AG09319 (cell line): ENCODE measurements around the gene DMBX1.

Experiments
- DNase-seq: peaks from one replicate; pipeline ENCODE4 v3.0.0-alpha.2; 2010; ENCODE audit warnings: low read depth; ENCODE audit errors: extremely low read depth
- CTCF ChIP-seq: IDR thresholded peaks from 2 replicates; pipeline ENCODE4 v1.5.1; 2011; ENCODE audit warnings: low read depth, mild to moderate bottlenecking, inconsistent platforms, low read length, moderate library complexity

The DMBX1 gene

DNA sequence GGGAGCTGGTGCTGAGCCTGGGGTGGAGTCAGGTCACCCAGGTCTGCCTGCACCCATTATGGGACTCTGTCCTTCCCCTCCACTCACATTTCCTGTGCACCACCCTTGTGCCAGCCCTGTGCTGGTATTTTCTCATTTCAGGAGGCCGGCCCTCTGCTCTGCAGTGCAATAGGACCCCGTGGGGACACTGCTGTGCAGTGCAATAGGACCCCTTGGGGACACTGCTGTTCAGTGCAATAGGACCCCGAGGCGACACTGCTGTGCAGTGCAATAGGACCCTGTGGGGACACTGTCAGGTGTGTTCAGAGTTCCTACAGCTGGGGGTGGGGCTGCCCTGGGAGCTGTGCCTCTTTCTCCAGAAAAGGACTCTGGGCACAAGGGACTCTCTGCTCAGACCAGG lies 36.2 kb upstream of the DMBX1 start:
- no peak for TF ChIP-seq CTCF
- DNase-seq = no peak

DNA sequence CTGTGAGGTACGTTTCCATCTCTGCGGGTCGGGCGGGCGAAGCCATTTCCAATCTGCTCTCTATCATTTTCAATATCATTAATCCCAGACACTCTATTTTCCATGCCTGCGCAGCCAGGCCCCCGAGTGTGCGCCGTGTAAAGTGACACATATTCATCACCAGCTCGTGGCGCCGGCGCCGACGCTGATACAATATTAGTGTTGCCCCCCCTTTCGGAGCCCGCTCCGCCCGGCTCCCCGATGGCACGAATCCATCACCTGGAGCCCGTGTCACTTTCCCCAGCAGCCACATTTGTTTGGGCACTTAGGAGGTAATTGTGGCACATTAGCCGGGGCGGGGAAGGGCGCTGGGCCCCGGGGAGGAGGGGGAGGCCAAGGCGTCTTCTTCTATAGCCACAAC lies 33.7 kb upstream of the DMBX1 start:
- DNase-seq = no peak
- no peak for TF ChIP-seq CTCF

DNA sequence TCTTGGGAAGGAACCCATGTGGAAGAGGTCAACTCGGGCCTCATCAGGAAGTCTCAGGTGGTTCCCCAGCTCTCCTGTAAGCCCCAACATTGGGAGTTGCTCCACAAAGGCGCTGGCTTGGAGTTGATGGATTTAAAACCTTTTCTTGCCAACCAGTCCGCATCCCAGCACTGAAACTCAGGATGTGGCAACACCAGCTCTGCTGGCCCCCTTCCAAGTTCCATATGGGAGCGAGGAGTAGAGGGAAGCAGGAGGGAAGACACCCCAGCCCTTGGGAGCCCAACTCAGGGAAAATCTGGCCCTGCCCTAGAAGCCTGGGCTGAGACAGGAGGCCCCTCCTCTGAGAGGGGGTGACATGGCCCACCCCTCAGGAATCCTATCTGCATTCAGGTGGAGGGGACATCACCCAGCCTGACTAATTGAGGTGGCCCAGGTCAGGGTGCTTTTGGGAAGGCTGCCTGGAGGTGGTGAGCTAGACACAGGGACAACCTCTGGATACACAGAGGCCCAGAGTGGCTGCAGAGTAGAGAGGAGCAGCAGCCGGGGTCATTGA lies 33.1 kb upstream of the DMBX1 start:
- no peak for TF ChIP-seq CTCF
- no peak for DNase-seq

DNA sequence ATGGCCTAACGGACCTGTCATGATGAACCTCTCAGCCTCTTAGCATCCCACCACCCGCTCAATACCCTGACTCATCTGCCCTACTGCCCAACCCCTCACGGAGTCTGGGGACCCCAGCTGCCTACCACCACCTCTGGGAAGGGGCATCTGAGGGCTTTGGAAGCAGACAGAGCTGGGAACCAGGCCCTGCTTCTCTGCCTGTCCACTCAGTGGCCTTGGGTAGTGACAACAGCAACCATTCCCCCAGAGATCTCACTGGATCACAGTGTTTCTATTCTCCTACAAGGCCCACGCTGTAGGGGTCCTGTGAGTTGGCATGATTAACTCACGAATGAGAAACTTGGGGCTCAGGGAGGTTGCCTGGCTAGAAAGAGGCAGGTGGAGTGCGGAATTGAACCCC lies 32.5 kb upstream of the DMBX1 start:
- DNase-seq = no peak
- no peak for TF ChIP-seq CTCF

DNA sequence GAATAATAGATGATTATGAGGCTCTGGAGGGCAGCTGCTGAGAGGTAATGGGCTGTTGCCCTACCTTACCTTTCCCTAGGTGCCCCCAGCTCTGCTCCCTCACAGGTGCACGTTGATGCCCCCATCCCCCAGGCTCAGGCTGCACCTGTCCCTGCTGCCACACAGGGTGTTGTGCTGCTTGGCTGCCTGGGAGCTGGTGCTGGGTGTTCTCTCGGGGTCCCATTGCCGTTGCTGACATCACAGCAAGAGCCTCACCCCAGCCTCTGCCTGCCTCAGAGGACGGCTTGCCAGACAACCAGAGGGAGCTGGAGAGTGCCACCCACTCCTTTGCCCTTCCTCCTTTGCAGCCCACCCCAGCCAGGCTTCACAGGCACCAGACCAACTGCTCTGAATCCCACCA lies 31.4 kb upstream of the DMBX1 start:
- TF ChIP-seq CTCF = no peak
- DNase-seq = no peak

DNA sequence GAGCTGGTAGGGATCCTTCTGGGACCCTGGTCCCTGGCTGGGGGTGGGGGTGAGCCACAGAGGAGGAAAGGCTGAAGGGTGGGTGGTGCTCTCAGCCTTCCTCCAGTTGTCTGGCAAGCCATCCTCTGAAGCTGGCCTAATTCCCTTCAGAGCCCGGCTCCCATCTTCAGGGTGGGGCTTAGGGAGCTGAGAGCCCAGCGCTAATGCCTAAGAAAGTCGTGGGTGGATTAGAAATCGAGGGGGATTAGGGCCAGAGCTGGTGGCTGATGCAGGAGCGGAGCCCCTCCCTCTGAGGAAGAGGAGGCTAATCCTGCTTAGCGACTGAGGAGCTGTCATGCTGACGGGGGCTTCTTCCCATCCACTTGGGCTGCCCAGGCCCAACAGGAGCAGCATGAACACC lies 30.8 kb upstream of the DMBX1 start:
- no peak for TF ChIP-seq CTCF
- no peak for DNase-seq

GRCh38 chr1:46459315-46459714 lies 30.3 kb upstream of the DMBX1 start:
- no peak for DNase-seq
- no peak for TF ChIP-seq CTCF
